A673 (cell line): ENCODE data around the gene PALB2.

Experiments
- EZH2 ChIP-seq: fragments of 200-600 bp; sonication (generic); IDR thresholded peaks from 2 replicates; pipeline ENCODE4 v1.6.1; 2017; ENCODE audit warnings: borderline replicate concordance, low read depth, mild to moderate bottlenecking, mixed read lengths, antibody characterized with exemption, low read length; ENCODE audit not compliant: poor library complexity, severe bottlenecking
- TF ChIP-seq, protein P1 (sequence below): fragments of 300-800, 200-600 bp; sonication (generic); conservative IDR thresholded peaks from 2 replicates; pipeline ENCODE4 v1.5.1; 2017; ENCODE audit warnings: low read depth, mild to moderate bottlenecking, antibody characterized with exemption, low read length, moderate library complexity, mixed read lengths

- TF ChIP-seq, protein P1, sequence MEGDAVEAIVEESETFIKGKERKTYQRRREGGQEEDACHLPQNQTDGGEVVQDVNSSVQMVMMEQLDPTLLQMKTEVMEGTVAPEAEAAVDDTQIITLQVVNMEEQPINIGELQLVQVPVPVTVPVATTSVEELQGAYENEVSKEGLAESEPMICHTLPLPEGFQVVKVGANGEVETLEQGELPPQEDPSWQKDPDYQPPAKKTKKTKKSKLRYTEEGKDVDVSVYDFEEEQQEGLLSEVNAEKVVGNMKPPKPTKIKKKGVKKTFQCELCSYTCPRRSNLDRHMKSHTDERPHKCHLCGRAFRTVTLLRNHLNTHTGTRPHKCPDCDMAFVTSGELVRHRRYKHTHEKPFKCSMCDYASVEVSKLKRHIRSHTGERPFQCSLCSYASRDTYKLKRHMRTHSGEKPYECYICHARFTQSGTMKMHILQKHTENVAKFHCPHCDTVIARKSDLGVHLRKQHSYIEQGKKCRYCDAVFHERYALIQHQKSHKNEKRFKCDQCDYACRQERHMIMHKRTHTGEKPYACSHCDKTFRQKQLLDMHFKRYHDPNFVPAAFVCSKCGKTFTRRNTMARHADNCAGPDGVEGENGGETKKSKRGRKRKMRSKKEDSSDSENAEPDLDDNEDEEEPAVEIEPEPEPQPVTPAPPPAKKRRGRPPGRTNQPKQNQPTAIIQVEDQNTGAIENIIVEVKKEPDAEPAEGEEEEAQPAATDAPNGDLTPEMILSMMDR = no peak
- no peak for TF ChIP-seq EZH2
These were observed 79.5 kb downstream of the PALB2 start for GRCh38 chr16:23561586-23561985.
